ENCODE results near the gene ITPR2.
"Not testable (repeated sequence)": the region's sequence is repeated elsewhere in the genome, so short reads cannot be mapped to it uniquely, and the experiment has no call there.

ITPR2 gene

GRCh38 chr12:26732005-26732908 lies 100.7 kb downstream of the ITPR2 start:
- Histone ChIP-seq H3K9me3 (no peaks in the 10 kb centered on the region), H3K4me3 (ENCODE audit: low read depth, low read length) (no peak overlapping the region), H3K27me3 (no peaks in the 10 kb centered on the region), H3K36me3 (no peaks in the 10 kb centered on the region), H3K4me1 (no peaks in the 10 kb centered on the region)
- no peak for DNase-seq
- TF ChIP-seq CTCF (IDR thresholded peaks at IDR 0.05; ENCODE audit: low read depth, low read length): no peak

GRCh38 chr12:26730481-26731350 lies 102.3 kb downstream of the ITPR2 start:
- no peaks in the 10 kb centered on the region; the same call in 1 of the 2 replicates for H3K4me1 ChIP-seq

GRCh38 chr12:26729137-26729671 lies 103.8 kb downstream of the ITPR2 start:
- H3K27me3 ChIP-seq; DNase-seq; H3K4me3 ChIP-seq (ENCODE audit: low read depth, low read length); H3K9me3 ChIP-seq; H3K4me1 ChIP-seq; H3K36me3 ChIP-seq: not testable (repeated sequence)

More at GRCh38 chr12:26730481-26731350, 102.3 kb downstream of the ITPR2 start:
- no peak for TF ChIP-seq CTCF (IDR thresholded peaks at IDR 0.05; ENCODE audit: low read depth, low read length)
- Histone ChIP-seq H3K9me3 (no peaks in the 10 kb centered on the region), H3K36me3 (no peaks in the 10 kb centered on the region), H3K4me3 (ENCODE audit: low read depth, low read length) (no peak overlapping the region), H3K27me3 (no peaks in the 10 kb centered on the region)
- no peak for DNase-seq

GRCh38 chr12:26728205-26729050 lies 104.6 kb downstream of the ITPR2 start:
- Histone ChIP-seq H3K36me3 (no peaks in the 10 kb centered on the region), H3K27me3 (no peaks in the 10 kb centered on the region), H3K4me3 (ENCODE audit: low read depth, low read length) (no peak overlapping the region), H3K4me1 (no peaks in the 10 kb centered on the region; the same call in 1 of the 2 replicates), H3K9me3 (no peaks in the 10 kb centered on the region)
- DNase-seq: no peak
- TF ChIP-seq CTCF (IDR thresholded peaks at IDR 0.05; ENCODE audit: low read depth, low read length): no peak

- DNase-seq: no peak
- Histone ChIP-seq H3K27me3 (no peaks in the 10 kb centered on the region), H3K36me3 (no peaks in the 10 kb centered on the region), H3K9me3 (no peaks in the 10 kb centered on the region), H3K4me1 (no peaks in the 10 kb centered on the region; the same call in 1 of the 2 replicates), H3K4me3 (ENCODE audit: low read depth, low read length) (no peak overlapping the region)
- TF ChIP-seq CTCF (IDR thresholded peaks at IDR 0.05; ENCODE audit: low read depth, low read length): no peak
Measured at GRCh38 chr12:26727482-26728204, 105.4 kb downstream of the ITPR2 start.
